GM13976 (cell line): Measurements from ENCODE around the gene RIN3.

Source experiments
- DNase-seq: peaks from one replicate; pipeline ENCODE4 v3.0.0; 2012; ENCODE audit warnings: low spot score
- CTCF ChIP-seq: IDR thresholded peaks from 2 replicates; pipeline ENCODE4 v1.5.1; 2012; ENCODE audit warnings: borderline replicate concordance, mild to moderate bottlenecking; ENCODE audit not compliant: insufficient read depth; ENCODE audit errors: extremely low read depth, missing control alignments, control extremely low read depth
- in situ Hi-C: fragments of 300-500 bp; cut with MboI; formaldehyde crosslinking; loops from one replicate; pipeline ENCODE4 v1.12.0; 2022; ENCODE audit warnings: low sequenced_read_pairs, mixed read lengths, inconsistent platforms; ENCODE audit not compliant: unreplicated experiment

The RIN3 gene

GRCh38 chr14:92575061-92575747 is 61.6 kb downstream of the RIN3 start:
- in situ Hi-C loops: loop anchor here (25.0 kb wide), 1 partner anchor 212 kb away; the partner anchor contains the start of gene GOLGA5
- DNase-seq: no peak
- no peak for TF ChIP-seq CTCF

- in situ Hi-C loops: loop anchor here (25.0 kb wide), 1 partner anchor 211 kb away; the partner anchor contains the start of gene GOLGA5
- no peak for TF ChIP-seq CTCF
- no peak for DNase-seq
Observed at GRCh38 chr14:92575748-92576303, 62.2 kb downstream of the RIN3 start.

GRCh38 chr14:92577321-92577742 is 63.8 kb downstream of the RIN3 start:
- DNase-seq: peak; percentile 69
- in situ Hi-C loops: loop anchor here (25.0 kb wide), 1 partner anchor 210 kb away; the partner anchor contains the start of gene GOLGA5

GRCh38 chr14:92578511-92578910 is 64.9 kb downstream of the RIN3 start:
- no peak for DNase-seq
- in situ Hi-C loops: loop anchor here (25.0 kb wide), 1 partner anchor 209 kb away; the partner anchor contains the start of gene GOLGA5
- no peak for TF ChIP-seq CTCF

More at GRCh38 chr14:92577321-92577742, 63.8 kb downstream of the RIN3 start:
- no peak for TF ChIP-seq CTCF

- TF ChIP-seq CTCF: no peak
- no peak for DNase-seq
- in situ Hi-C loops: loop anchor here (25.0 kb wide), 1 partner anchor 208 kb away; the partner anchor contains the start of gene GOLGA5
Observed at GRCh38 chr14:92579244-92579936, 65.8 kb downstream of the RIN3 start.

- no peak for TF ChIP-seq CTCF
- no peak for DNase-seq
- in situ Hi-C loops: loop anchor here (25.0 kb wide), 1 partner anchor 206 kb away; the partner anchor contains the start of gene GOLGA5
Observed at GRCh38 chr14:92581206-92581605, 67.6 kb downstream of the RIN3 start.
